GM12865 (cell line): ENCODE results near the gene IL17REL.
"Not testable (repeated sequence)": the region's sequence is repeated elsewhere in the genome, so short reads cannot be mapped to it uniquely, and the experiment has no call there.

Experiments
- DNase-seq: peaks from one replicate; pipeline ENCODE4 v3.0.0; 2010; ENCODE audit warnings: low read depth
- H3K4me3 ChIP-seq: 2 replicates; pipeline ENCODE4 v1.5.1; 2011; ENCODE audit warnings: mild to moderate bottlenecking, low read depth, low read length, control low read depth
- CTCF ChIP-seq: IDR thresholded peaks from 2 replicates; pipeline ENCODE4 v1.5.1; 2011; ENCODE audit warnings: low read length, control low read depth, low read depth, inconsistent platforms; ENCODE audit not compliant: insufficient read depth; ENCODE audit errors: missing control alignments

IL17REL gene

GRCh38 chr22:49946612-49947295 lies 65.8 kb downstream of the IL17REL start:
- no peak for DNase-seq
- no peak for TF ChIP-seq CTCF
- H3K4me3 ChIP-seq = no peak overlapping the region

- peak; percentile 81 for DNase-seq
Observed at GRCh38 chr22:49945042-49945794, 67.3 kb downstream of the IL17REL start.

More at GRCh38 chr22:49945042-49945794, 67.3 kb downstream of the IL17REL start:
- H3K4me3 ChIP-seq = not testable (repeated sequence)
